ENCODE results near the gene ZNF771.

Gene ZNF771

GRCh38 chr16:30413112-30413806 is 5.9 kb downstream of the ZNF771 start:
- no peaks in the 10 kb centered on the region for H3K36me3 ChIP-seq (ENCODE audit: insufficient read depth)

GRCh38 chr16:30414159-30414558 is 6.8 kb downstream of the ZNF771 start:
- Histone ChIP-seq H3K79me2 (ENCODE audit: insufficient read depth, low read depth) (peaks cover 3% of the 10 kb centered on the region; the same call in 1 of the 2 replicates), H3K4me2 (no peak overlapping the region), H3K4me3 (IDR thresholded peaks at IDR 0.05; ENCODE audit: insufficient read depth, low read depth, low read length) (no peak overlapping the region), H3K27me3 (ENCODE audit: insufficient read depth, low read depth) (no peaks in the 10 kb centered on the region), H3K27ac (no peak overlapping the region), H3K36me3 (ENCODE audit: insufficient read depth) (no peaks in the 10 kb centered on the region), H4K20me1 (ENCODE audit: insufficient read depth) (no peaks in the 10 kb centered on the region), H2AFZ (ENCODE audit: low read depth) (no peak overlapping the region), H3K4me1 (ENCODE audit: low read depth, poor library complexity, severe bottlenecking) (peaks cover 56% of the 10 kb centered on the region), H3K9ac (no peak overlapping the region)
- no peak for TF ChIP-seq CTCF (conservative IDR thresholded peaks at IDR 0.05; ENCODE audit: low read depth, low read length)

More at GRCh38 chr16:30413112-30413806, 5.9 kb downstream of the ZNF771 start:
- H3K4me1 ChIP-seq (ENCODE audit: low read depth, poor library complexity, severe bottlenecking): peaks cover 57% of the 10 kb centered on the region
- no peak overlapping the region for H3K27ac ChIP-seq
- TF ChIP-seq CTCF (conservative IDR thresholded peaks at IDR 0.05; ENCODE audit: low read depth, low read length): no peak
- H2AFZ ChIP-seq (ENCODE audit: low read depth): no peak overlapping the region
- H3K27me3 ChIP-seq (ENCODE audit: insufficient read depth, low read depth): no peaks in the 10 kb centered on the region
- peak overlapping the region; percentile 1; the same call in 1 of the 2 replicates for H3K4me2 ChIP-seq
- no peaks in the 10 kb centered on the region for H4K20me1 ChIP-seq (ENCODE audit: insufficient read depth)
- no peak overlapping the region for H3K4me3 ChIP-seq (IDR thresholded peaks at IDR 0.05; ENCODE audit: insufficient read depth, low read depth, low read length)
- H3K9ac ChIP-seq: no peak overlapping the region
- H3K79me2 ChIP-seq (ENCODE audit: insufficient read depth, low read depth): peaks cover 6% of the 10 kb centered on the region; the same call in 1 of the 2 replicates

- peaks cover 49% of the 10 kb centered on the region for H3K4me1 ChIP-seq (ENCODE audit: low read depth, poor library complexity, severe bottlenecking)
- H4K20me1 ChIP-seq (ENCODE audit: insufficient read depth): no peaks in the 10 kb centered on the region
- TF ChIP-seq CTCF (conservative IDR thresholded peaks at IDR 0.05; ENCODE audit: low read depth, low read length): no peak
- no peaks in the 10 kb centered on the region for H3K27me3 ChIP-seq (ENCODE audit: insufficient read depth, low read depth)
- no peak overlapping the region for H3K4me3 ChIP-seq (IDR thresholded peaks at IDR 0.05; ENCODE audit: insufficient read depth, low read depth, low read length)
- H2AFZ ChIP-seq (ENCODE audit: low read depth): no peak overlapping the region
- no peak overlapping the region; the same call in 1 of the 2 replicates for H3K4me2 ChIP-seq
- no peak overlapping the region for H3K9ac ChIP-seq
- no peaks in the 10 kb centered on the region for H3K36me3 ChIP-seq (ENCODE audit: insufficient read depth)
- peak overlapping the region; percentile 5; the same call in 1 of the 2 replicates for H3K27ac ChIP-seq
- H3K79me2 ChIP-seq (ENCODE audit: insufficient read depth, low read depth): peaks cover 3% of the 10 kb centered on the region; the same call in 1 of the 2 replicates
Observed at GRCh38 chr16:30416047-30416603, 8.7 kb downstream of the ZNF771 start.

GRCh38 chr16:30416624-30417528 is 9.5 kb downstream of the ZNF771 start:
- no peak for TF ChIP-seq CTCF (conservative IDR thresholded peaks at IDR 0.05; ENCODE audit: low read depth, low read length)
- H3K4me1 ChIP-seq (ENCODE audit: low read depth, poor library complexity, severe bottlenecking): peaks cover 48% of the 10 kb centered on the region
- peak overlapping the region; percentile 59; the same call in 1 of the 2 replicates for H3K9ac ChIP-seq
- peak overlapping the region; percentile 68 for H3K27ac ChIP-seq
- H3K79me2 ChIP-seq (ENCODE audit: insufficient read depth, low read depth): peaks cover 3% of the 10 kb centered on the region; the same call in 1 of the 2 replicates
- H3K36me3 ChIP-seq (ENCODE audit: insufficient read depth): no peaks in the 10 kb centered on the region
- H2AFZ ChIP-seq (ENCODE audit: low read depth): peak overlapping the region; percentile 78
- H3K27me3 ChIP-seq (ENCODE audit: insufficient read depth, low read depth): no peaks in the 10 kb centered on the region
- H3K4me3 ChIP-seq (IDR thresholded peaks at IDR 0.05; ENCODE audit: insufficient read depth, low read depth, low read length): no peak overlapping the region
- H3K4me2 ChIP-seq: peak overlapping the region; percentile 83
- no peaks in the 10 kb centered on the region for H4K20me1 ChIP-seq (ENCODE audit: insufficient read depth)

All from KMS-11 (cell line).